Fibroblast of lung (primary cell): ENCODE data around the gene SEM1.

Source experiments
- CTCF ChIP-seq, 2 donors: IDR thresholded peaks in 1 of 2; conservative IDR thresholded peaks in 1 of 2; 1 replicate in 1 of 2; 2 replicates in 1 of 2; pipeline ENCODE4 v1.5.1; 2011 to 2012; ENCODE audit warnings: low read length in 2 of 2, control low read depth in 1 of 2, inconsistent platforms in 1 of 2, low read depth in 1 of 2, mild to moderate bottlenecking in 1 of 2
- EZH2 ChIP-seq: IDR thresholded peaks from 2 replicates; pipeline ENCODE4 v1.5.1; 2012; ENCODE audit warnings: low read length, control low read depth, mild to moderate bottlenecking; ENCODE audit errors: missing control alignments

GRCh38 chr7:96740130-96740529 is 30.5 kb upstream of the SEM1 start:
- TF ChIP-seq EZH2 (no peak), CTCF (conservative IDR thresholded peaks at IDR 0.05 in 1 of 2, IDR thresholded peaks at IDR 0.05 in 1 of 2; ENCODE audit: low read depth in 1 of 2, low read length in 2 of 2) (no peak)
